ENCODE measurements around the gene WDR70.
"Not testable (repeated sequence)": the region's sequence is repeated elsewhere in the genome, so short reads cannot be mapped to it uniquely, and the experiment has no call there.

Gene WDR70

DNA sequence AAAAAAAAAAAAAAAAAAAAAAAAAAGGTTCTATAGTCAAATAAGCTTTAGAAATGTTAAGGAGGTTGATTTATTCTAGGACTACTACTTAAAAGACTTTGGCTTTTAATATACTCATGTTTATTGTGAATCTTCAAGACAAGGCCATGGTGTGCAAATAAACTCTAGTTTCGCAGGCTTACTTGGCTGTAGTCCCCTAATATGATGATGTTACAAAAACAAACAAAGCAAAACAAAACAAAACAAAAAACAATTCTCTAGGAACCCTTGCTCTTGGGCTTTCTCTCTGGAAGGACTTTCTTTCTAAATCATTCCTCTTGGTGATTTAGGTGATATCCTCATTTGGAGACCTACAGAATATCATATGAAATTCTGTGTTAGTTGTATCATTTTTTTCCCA lies 288.7 kb downstream of the WDR70 start:
- Histone ChIP-seq H3K27me3 (replicated peaks; ENCODE audit: control insufficient read depth, insufficient read depth, low read length) (no peaks in the 10 kb centered on the region), H3K4me3 (replicated peaks; ENCODE audit: low read depth, low read length) (no peak overlapping the region), H3K36me3 (ENCODE audit: control insufficient read depth, insufficient read depth, low read length) (no peaks in the 10 kb centered on the region)
- DNase-seq (ENCODE audit: extremely low read depth, insufficient read length): no peak
- no peak for TF ChIP-seq CTCF (IDR thresholded peaks at IDR 0.05; ENCODE audit: insufficient read depth, low read length, poor library complexity, severe bottlenecking)

DNA sequence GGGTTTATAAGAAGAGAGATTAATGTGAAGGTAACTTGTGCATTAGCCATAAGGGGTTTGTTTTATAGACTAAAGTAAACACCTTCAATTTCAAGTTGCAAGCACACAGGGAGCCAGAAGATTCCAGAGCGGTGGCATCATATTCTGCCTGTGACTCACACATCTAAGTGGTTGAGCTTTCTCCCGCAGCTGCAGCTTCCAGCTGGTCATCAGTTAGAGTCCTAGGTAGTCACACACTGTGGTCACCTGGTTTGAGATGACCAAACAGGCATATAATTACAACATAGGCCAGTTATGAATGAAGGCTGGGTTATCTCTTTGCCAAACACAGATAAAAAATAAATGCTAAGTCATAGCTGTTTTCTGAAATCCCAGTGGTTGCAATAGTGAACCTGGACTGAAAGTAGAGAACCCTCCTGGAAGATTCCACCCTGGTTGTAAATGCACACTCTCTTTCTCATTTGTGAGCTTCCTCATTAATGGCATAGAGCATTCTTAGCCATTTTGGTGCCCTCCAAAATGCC lies 289.5 kb downstream of the WDR70 start:
- Histone ChIP-seq H3K36me3 (ENCODE audit: control insufficient read depth, insufficient read depth, low read length) (no peaks in the 10 kb centered on the region), H3K27me3 (replicated peaks; ENCODE audit: control insufficient read depth, insufficient read depth, low read length) (no peaks in the 10 kb centered on the region), H3K4me3 (replicated peaks; ENCODE audit: low read depth, low read length) (no peak overlapping the region)
- TF ChIP-seq CTCF (IDR thresholded peaks at IDR 0.05; ENCODE audit: insufficient read depth, low read length, poor library complexity, severe bottlenecking): no peak
- DNase-seq (ENCODE audit: extremely low read depth, insufficient read length): no peak

DNA sequence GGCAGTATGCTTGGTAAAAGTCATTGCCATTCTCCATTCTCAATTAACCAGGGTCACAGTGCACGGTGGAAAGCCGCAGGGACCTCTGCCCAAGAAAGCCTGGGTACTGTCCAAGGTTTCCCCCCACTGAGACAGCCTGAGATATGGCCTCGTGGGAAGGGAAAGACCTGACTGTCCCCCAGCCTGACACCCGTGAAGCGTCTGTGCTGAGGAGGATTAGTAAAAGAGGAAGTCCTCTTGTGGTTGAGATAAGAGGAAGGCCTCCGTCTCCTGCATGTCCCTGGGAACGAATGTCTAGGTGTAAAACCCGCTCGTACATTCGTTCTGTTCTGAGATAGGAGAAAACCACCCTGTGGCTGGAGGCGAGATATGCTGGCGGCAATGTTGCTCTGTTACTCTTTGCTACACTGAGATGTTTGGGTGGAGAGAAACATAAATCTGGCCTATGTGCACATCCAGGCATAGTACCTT lies 293.0 kb downstream of the WDR70 start:
- H3K27me3 ChIP-seq (replicated peaks; ENCODE audit: control insufficient read depth, insufficient read depth, low read length); H3K4me3 ChIP-seq (replicated peaks; ENCODE audit: low read depth, low read length); H3K36me3 ChIP-seq (ENCODE audit: control insufficient read depth, insufficient read depth, low read length): not testable (repeated sequence)
- DNase-seq (ENCODE audit: extremely low read depth, insufficient read length): peak; percentile 16

DNA sequence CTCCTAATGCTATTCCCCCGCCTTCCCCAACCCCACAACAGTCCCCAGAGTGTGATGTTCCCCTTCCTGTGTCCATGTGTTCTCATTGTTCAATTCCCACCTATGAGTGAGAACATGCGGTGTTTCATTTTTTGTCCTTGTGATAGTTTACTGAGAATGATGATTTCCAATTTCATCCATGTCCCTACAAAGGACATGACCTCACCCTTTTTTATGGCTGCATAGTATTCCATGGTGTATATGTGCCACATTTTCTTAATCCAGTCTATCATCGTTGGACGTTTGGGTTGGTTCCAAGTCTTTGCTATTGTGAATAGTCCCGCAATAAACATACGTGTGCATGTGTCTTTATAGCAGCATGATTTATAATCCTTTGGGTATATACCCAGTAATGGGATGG lies 295.2 kb downstream of the WDR70 start:
- H3K27me3 ChIP-seq (replicated peaks; ENCODE audit: control insufficient read depth, insufficient read depth, low read length); H3K36me3 ChIP-seq (ENCODE audit: control insufficient read depth, insufficient read depth, low read length); H3K4me3 ChIP-seq (replicated peaks; ENCODE audit: low read depth, low read length); DNase-seq (ENCODE audit: extremely low read depth, insufficient read length): not testable (repeated sequence)

DNA sequence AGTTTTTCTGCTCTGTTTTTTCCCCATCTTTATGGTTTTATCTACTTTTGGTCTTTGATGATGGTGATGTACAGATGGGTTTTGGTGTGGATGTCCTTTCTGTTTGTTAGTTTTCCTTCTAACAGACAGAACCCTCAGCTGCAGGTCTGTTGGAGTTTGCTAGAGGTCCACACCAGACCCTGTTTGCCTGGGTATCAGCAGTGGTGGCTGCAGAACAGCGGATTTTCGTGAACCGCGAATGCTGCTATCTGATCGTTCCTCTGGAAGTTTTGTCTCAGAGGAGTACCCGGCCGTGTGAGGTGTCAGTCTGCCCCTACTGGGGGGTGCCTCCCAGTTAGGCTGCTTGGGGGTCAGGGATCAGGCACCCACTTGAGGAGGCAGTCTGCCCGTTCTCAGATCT lies 300.2 kb downstream of the WDR70 start:
- not testable (repeated sequence) for H3K4me3 ChIP-seq (replicated peaks; ENCODE audit: low read depth, low read length); DNase-seq (ENCODE audit: extremely low read depth, insufficient read length); H3K27me3 ChIP-seq (replicated peaks; ENCODE audit: control insufficient read depth, insufficient read depth, low read length); H3K36me3 ChIP-seq (ENCODE audit: control insufficient read depth, insufficient read depth, low read length)

DNA sequence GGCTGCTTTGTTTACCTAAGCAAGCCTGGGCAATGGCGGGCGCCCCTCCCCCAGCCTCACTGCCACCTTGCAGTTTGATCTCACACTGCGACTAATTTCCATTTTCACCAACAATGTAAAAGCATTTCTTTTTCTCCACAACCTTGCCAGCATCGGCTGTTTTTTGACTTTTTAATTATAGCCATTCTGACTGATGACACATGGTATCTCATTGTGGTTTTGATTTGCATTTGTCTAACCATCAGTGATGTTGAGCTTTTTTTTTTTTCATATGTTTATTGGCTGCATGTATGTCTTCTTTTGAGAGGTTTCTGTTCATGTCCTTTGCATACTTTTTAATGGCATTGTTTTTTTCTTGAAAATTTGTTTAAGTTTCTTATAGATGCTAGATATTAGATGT lies 300.8 kb downstream of the WDR70 start:
- H3K27me3 ChIP-seq (replicated peaks; ENCODE audit: control insufficient read depth, insufficient read depth, low read length); DNase-seq (ENCODE audit: extremely low read depth, insufficient read length); H3K4me3 ChIP-seq (replicated peaks; ENCODE audit: low read depth, low read length); H3K36me3 ChIP-seq (ENCODE audit: control insufficient read depth, insufficient read depth, low read length): not testable (repeated sequence)

- no peaks in the 10 kb centered on the region for H3K27me3 ChIP-seq (replicated peaks; ENCODE audit: control insufficient read depth, insufficient read depth, low read length)
- no peak for DNase-seq (ENCODE audit: extremely low read depth, insufficient read length)
- no peaks in the 10 kb centered on the region for H3K36me3 ChIP-seq (ENCODE audit: control insufficient read depth, insufficient read depth, low read length)
- no peak for TF ChIP-seq CTCF (IDR thresholded peaks at IDR 0.05; ENCODE audit: insufficient read depth, low read length, poor library complexity, severe bottlenecking)
- H3K4me3 ChIP-seq (replicated peaks; ENCODE audit: low read depth, low read length): no peak overlapping the region
Measured at GRCh38 chr5:37683072-37683471, 304.0 kb downstream of the WDR70 start.

- H3K36me3 ChIP-seq (ENCODE audit: control insufficient read depth, insufficient read depth, low read length): no peaks in the 10 kb centered on the region
- H3K4me3 ChIP-seq (replicated peaks; ENCODE audit: low read depth, low read length): no peak overlapping the region
- H3K27me3 ChIP-seq (replicated peaks; ENCODE audit: control insufficient read depth, insufficient read depth, low read length): no peaks in the 10 kb centered on the region
- no peak for TF ChIP-seq CTCF (IDR thresholded peaks at IDR 0.05; ENCODE audit: insufficient read depth, low read length, poor library complexity, severe bottlenecking)
- no peak for DNase-seq (ENCODE audit: extremely low read depth, insufficient read length)
Measured at GRCh38 chr5:37685211-37685610, 306.1 kb downstream of the WDR70 start.
